NCI-H1694 treated with DMSO at 0.1 percent for 48 hours (cell line): ENCODE measurements around the gene PLPPR5.
"Not testable (repeated sequence)": the region's sequence is repeated elsewhere in the genome, so short reads cannot be mapped to it uniquely, and the experiment has no call there.

Source experiments
- DNase-seq: peaks from one replicate; lab custom pipeline; 2025; lab: John Stamatoyannopoulos, UW

PLPPR5 gene

DNA sequence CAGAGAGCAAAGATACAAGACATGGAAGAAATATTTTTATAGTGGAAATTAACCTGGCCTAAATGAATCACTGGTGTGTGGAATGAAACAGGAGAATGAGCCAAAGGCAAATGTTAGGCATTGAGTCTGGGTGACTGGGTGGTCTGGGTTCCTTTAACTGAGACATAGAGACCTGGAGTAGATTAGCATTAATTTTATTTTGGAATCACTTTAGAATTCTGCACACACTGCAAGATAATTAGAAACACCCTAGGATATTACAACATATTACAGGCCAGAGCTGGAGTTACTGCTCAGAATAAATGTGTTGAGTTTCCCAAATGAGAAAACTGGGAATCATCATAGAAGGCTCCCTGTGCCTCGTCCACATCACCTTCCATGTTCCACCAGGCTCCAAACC, 85.5 kb downstream of the PLPPR5 start:
- DNase-seq = no peak

DNA sequence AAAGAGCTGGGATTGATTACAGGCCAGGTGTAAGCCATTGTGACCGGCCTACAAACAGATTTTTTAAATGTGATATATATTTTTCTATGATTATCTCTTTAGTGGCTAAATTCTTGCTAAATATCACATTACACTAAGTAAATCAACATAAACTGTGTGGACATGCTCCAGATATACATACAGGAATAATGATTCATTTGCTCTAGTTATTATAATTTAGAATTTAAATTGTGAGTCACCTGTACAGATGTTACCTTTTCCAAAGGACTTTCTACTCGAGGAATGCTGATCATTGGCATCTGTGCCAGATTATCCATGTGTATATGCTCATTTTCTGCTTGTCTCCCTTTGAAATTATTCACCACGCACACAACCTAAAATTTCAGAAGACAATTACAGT, 90.1 kb downstream of the PLPPR5 start:
- no peak for DNase-seq

DNA sequence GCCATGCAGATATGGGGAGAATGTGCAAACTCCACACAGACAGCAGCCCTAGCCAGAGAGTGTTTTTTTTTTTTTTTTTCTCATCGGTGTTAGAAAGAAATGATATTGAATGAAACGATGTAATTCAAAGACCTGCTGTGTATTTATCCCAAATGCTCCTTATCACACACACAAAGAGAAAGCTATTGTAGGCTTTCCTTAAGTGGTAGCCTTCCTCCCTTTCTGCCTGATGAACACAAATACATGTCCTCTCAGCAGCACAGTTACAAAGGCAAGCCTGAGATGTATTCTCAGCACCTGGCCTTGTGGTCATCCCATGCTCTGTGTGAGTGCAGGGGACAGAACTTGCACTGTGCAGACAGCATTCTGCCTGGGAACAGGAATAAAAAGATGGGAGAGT, 93.8 kb downstream of the PLPPR5 start:
- no peak for DNase-seq

- no peak for DNase-seq
Measured at GRCh38 chr1:98908980-98909379, 95.7 kb downstream of the PLPPR5 start.

DNA sequence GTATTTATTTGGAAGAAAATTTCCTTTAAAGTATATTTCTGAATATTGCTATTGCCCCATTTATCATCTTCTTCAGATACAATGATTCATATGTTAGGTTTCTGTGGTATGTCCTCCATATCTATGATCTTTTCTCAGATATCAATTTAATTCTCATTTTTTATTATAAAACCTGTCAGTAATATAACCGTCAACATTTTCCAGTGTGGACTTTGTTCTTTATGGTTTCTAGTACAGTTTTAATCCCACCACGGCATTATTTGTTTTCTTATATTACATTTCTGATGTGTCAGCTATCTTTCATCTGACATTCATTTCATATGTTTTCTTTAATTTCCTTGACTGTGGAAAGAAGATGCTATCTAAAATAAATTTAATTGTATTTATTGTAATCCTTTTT, 97.9 kb downstream of the PLPPR5 start:
- DNase-seq = no peak

- no peak for DNase-seq
Measured at GRCh38 chr1:98906361-98906760, 98.3 kb downstream of the PLPPR5 start.

GRCh38 chr1:98904684-98905083, 100.0 kb downstream of the PLPPR5 start:
- DNase-seq = no peak

DNA sequence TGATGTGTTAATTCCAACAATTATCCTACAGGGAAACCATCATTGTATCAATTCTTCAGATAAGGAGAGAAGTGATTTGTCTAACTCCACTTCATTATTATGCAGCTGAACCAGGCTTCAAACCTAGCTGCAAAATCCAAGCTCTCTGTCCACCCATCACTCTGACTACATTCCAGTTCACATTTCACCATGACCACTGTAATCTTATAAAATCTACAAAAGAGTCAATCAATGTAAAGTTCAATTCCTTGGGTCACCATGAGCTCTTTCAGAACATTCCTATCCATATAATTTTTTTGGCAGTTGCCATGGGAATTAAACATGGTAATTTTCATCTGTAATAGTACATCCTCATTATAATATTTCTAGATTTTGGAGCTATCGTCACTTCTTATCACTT, 100.9 kb downstream of the PLPPR5 start:
- no peak for DNase-seq

DNA sequence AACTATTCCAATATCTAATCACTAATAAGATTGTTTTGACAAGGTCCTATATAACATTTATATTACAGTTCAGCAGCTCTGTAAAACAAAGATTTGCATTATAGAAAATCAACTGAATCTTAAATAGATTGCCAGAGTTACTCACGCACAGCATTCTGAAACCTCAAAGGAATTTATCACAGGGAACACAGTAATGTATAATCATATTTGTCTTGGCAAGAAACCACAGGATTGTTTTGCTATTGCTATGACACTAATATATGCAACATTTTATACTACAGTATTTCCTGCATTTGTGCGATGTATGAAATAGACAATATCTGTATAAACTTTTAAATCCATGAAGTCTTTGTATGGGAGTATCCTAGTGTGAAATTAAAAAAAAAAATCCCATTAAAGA, 101.4 kb downstream of the PLPPR5 start:
- peak; percentile 16 for DNase-seq

DNA sequence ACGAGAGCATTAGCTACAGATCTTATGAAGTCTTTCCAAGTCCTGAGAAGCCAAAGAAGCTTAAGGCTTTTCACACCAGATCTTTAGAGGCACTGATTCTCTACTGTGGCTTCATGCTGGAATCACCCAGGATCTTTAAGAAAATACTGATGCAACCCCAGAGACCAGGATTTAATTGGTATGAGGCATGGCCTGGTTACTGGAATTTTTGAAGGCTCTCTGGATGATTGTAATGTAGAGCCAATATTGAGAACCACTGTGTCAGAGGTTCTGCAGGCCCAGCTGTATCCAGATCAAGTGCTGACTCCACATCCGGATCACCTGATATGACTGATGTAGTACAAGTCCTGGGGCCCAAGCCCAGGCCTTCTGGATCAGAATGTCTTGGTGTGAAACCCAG, 105.7 kb downstream of the PLPPR5 start:
- no peak for DNase-seq

GRCh38 chr1:98897479-98897878, 107.2 kb downstream of the PLPPR5 start:
- DNase-seq = no peak

- DNase-seq = no peak
Measured at GRCh38 chr1:98896711-98897445, 107.8 kb downstream of the PLPPR5 start.

DNA sequence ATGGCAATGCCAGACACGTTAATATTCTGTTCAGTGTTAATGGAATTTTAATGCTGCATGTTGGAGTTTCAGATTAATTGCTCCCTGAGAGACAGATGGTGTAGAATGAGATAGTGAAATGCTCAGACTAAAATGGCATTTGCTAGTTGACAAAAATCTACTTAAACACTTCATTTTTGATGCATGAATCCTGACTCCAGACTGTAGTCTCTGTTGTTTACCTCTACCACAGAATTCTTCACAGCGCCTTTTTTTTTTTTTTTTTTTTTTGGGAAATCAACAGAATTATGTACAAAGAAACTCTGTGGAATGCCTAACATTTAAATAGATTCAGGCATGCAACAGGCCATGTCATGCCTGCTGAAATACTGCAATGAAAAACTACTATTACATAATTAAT, 111.3 kb downstream of the PLPPR5 start:
- DNase-seq = peak; percentile 94

- DNase-seq = no peak
Measured at GRCh38 chr1:98888869-98889268, 115.8 kb downstream of the PLPPR5 start.

GRCh38 chr1:98887507-98887906, 117.2 kb downstream of the PLPPR5 start:
- no peak for DNase-seq

GRCh38 chr1:98884864-98885263, 119.8 kb downstream of the PLPPR5 start:
- no peak for DNase-seq

DNA sequence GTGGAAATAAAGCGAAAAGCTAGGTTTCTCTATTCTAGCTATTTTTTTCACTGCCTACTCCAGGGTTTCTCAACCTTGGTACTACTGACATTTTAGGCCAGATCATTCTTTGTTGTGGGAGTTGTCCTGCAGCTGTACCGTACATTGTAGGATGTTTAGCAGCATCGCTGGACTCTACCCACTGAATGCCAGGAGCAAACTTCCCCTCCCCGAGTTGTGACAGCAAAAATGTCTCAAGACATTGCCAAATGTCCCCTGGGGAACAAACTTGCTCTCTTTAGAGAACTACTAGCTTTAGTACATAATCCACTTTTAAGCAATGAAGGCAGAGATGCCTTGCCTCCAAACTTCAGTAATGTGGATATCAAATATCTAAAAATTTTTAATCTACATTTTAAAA, 122.8 kb downstream of the PLPPR5 start:
- DNase-seq = no peak

DNA sequence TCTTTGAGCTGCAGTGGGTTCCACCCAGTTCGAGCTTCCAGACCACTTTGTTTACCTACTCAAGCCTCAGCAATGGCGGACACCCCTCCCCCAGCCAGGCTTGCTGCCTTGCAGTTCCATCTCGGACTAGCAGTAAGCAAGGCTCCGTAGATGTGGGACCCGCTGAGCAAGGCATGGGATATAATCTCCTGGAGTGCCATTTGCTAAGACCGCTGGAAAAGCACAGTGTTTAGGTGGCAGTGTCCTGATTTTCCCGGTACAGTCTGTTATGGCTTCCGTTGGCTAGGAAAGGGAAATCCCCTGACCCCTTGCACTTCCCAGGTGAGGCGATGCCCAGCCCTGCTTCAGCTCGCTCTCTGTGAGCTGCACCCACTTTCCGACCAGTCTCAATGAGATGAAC, 123.4 kb downstream of the PLPPR5 start:
- DNase-seq = not testable (repeated sequence)

DNA sequence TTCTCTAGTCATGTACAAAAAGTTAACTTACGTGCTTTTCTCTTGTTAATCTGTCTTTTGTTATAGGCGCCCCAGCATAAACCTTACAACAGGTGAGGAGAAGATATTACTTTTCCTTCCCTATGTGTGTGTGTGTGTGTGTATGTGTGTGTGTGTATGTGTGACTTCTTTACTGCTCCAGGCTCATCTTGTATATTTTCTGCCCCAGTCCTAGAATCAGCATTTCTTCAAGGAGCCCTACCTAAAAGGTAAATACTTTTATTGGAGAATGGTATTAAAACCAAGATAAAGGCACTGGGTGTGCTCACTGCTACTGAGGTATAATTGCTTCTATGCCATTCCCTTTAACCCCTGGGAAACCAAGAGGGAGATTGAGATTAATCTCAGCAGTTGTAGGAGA, 129.8 kb downstream of the PLPPR5 start:
- no peak for DNase-seq

GRCh38 chr1:98870959-98871903, 133.4 kb downstream of the PLPPR5 start:
- DNase-seq = no peak

GRCh38 chr1:98865796-98866195, 138.9 kb downstream of the PLPPR5 start:
- no peak for DNase-seq

DNA sequence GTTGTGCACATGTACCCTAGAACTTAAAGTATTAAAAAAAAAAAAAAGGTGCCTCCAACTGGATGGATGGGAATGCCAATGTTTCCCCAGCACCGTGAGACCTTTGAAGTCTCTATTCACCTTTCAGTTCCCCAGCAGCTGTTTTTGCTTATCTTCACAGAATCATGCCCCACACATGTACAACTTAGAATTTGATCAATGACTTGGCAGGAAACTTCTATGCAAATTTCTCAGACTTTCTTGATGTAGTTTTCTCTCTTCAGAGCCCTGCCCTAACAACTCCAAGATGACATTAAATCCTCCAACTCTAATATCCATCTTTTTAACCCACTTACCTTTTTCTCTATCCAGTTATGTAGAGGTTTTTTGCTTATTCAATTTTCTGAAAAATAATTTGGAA, 144.3 kb downstream of the PLPPR5 start:
- no peak for DNase-seq

- no peak for DNase-seq
Measured at GRCh38 chr1:98854137-98854536, 150.5 kb downstream of the PLPPR5 start.
